Fibroblast of skin of scalp (primary cell): ENCODE data around the gene SREBF2.

Experiments used
- DNase-seq: peaks from one replicate; pipeline ENCODE4 v3.0.0-alpha.2; 2013

Gene SREBF2

GRCh38 chr22:41909310-41910049, 76.6 kb downstream of the SREBF2 start:
- no peak for DNase-seq

GRCh38 chr22:41910050-41911000, 77.4 kb downstream of the SREBF2 start:
- DNase-seq: peak; percentile 15

- no peak for DNase-seq
Observed at GRCh38 chr22:41911001-41911611, 78.2 kb downstream of the SREBF2 start.

GRCh38 chr22:41912338-41913039, 79.6 kb downstream of the SREBF2 start:
- no peak for DNase-seq

GRCh38 chr22:41913040-41913719, 80.3 kb downstream of the SREBF2 start:
- DNase-seq: no peak

GRCh38 chr22:41913842-41914534, 81.1 kb downstream of the SREBF2 start:
- DNase-seq: no peak

GRCh38 chr22:41914611-41915034, 81.7 kb downstream of the SREBF2 start:
- DNase-seq: no peak

- peak; percentile 35 for DNase-seq
Observed at GRCh38 chr22:41915035-41915785, 82.3 kb downstream of the SREBF2 start, which contains the start of gene SHISA8. Gene SHISA8 (minus strand): TSS chr22:41915074. CDS start chr22:41914667, 407 bp downstream.

- DNase-seq: no peak
Observed at GRCh38 chr22:41915786-41916493, 83.0 kb downstream of the SREBF2 start.

GRCh38 chr22:41916745-41917358, 83.9 kb downstream of the SREBF2 start:
- DNase-seq: no peak

- DNase-seq: no peak
Observed at GRCh38 chr22:41917375-41917902, 84.5 kb downstream of the SREBF2 start.

- DNase-seq: peak; percentile 70
Observed at GRCh38 chr22:41917903-41918791, 85.2 kb downstream of the SREBF2 start.

GRCh38 chr22:41919357-41920224, 86.7 kb downstream of the SREBF2 start:
- DNase-seq: peak; percentile 75

- DNase-seq: no peak
Observed at GRCh38 chr22:41920271-41920976, 87.5 kb downstream of the SREBF2 start.

GRCh38 chr22:41922328-41922727, 89.4 kb downstream of the SREBF2 start:
- no peak for DNase-seq
